ENCODE results near the gene HOXB6. TPM values are rescaled to one million over a fixed set of nuclear protein-coding genes. Genes with fewer than 3 reads are reported as not detected.

Gene HOXB6
- total RNA-seq, 4 donors from 2014 or later, result 0.66 to 5.1 (median 2.9) TPM

GRCh38 chr17:48621410-48622392, 16.9 kb upstream of the HOXB6 start:
- Histone ChIP-seq H3K4me1 (peaks cover 0 to 44% (median 17%) of the 10 kb centered on the region in 4 donors), H3K4me3 (no peak overlapping the region), H3K27me3 (peaks cover 0 to 100% of the 10 kb centered on the region in 2 donors), H3K9me3 (no peaks in the 10 kb centered on the region), H3K27ac (no peak overlapping the region), H3K36me3 (no peaks in the 10 kb centered on the region)
- WGBS, 2 donors, result 27 to 39% methylated on average over 33 to 41 of the region's 41 CpGs
- DNase-seq (ENCODE audit: low spot score in 2 of 2), result no peak
- no peak for TF ChIP-seq CTCF (IDR thresholded peaks at IDR 0.05)

GRCh38 chr17:48620461-48621139, 15.8 kb upstream of the HOXB6 start:
- Histone ChIP-seq H3K27ac (no peak overlapping the region), H3K27me3 (peaks cover 0 to 100% of the 10 kb centered on the region in 2 donors), H3K9me3 (no peaks in the 10 kb centered on the region), H3K4me1 (peaks cover 0 to 33% (median 7%) of the 10 kb centered on the region in 4 donors), H3K4me3 (no peak overlapping the region), H3K36me3 (no peaks in the 10 kb centered on the region)
- 62 to 69% methylated on average over 5 to 6 of the region's 6 CpGs for WGBS, 2 donors
- TF ChIP-seq CTCF (IDR thresholded peaks at IDR 0.05), result no peak
- no peak for TF ChIP-seq EP300 (IDR thresholded peaks at IDR 0.05)
- TF ChIP-seq POLR2A (IDR thresholded peaks at IDR 0.05), result no peak
- DNase-seq (ENCODE audit: low spot score in 2 of 2), result no peak

GRCh38 chr17:48619826-48620449, 15.2 kb upstream of the HOXB6 start:
- no peak for DNase-seq (ENCODE audit: low spot score in 2 of 2)
- no peak for TF ChIP-seq EP300 (IDR thresholded peaks at IDR 0.05)
- TF ChIP-seq POLR2A (IDR thresholded peaks at IDR 0.05), result no peak
- no peak for TF ChIP-seq CTCF (IDR thresholded peaks at IDR 0.05)
- Histone ChIP-seq H3K27ac (no peak overlapping the region), H3K27me3 (peaks cover 0 to 100% of the 10 kb centered on the region in 2 donors), H3K4me1 (peaks cover 0 to 31% (median 2%) of the 10 kb centered on the region in 4 donors), H3K36me3 (no peaks in the 10 kb centered on the region), H3K9me3 (no peaks in the 10 kb centered on the region), H3K4me3 (no peak overlapping the region)
- 47 to 50% methylated on average over 26 to 32 of the region's 32 CpGs for WGBS, 2 donors

GRCh38 chr17:48618256-48618896, 13.6 kb upstream of the HOXB6 start:
- Histone ChIP-seq H3K27ac (no peak overlapping the region), H3K36me3 (no peaks in the 10 kb centered on the region), H3K4me3 (peak overlapping the region in 1 of 4 donors; percentile 30), H3K27me3 (peaks cover 0 to 100% of the 10 kb centered on the region in 2 donors), H3K9me3 (no peaks in the 10 kb centered on the region), H3K4me1 (peaks cover 0 to 40% (median 5%) of the 10 kb centered on the region in 4 donors)
- TF ChIP-seq POLR2A (IDR thresholded peaks at IDR 0.05) (no peak), EP300 (IDR thresholded peaks at IDR 0.05) (peak in 1 of 2 donors; percentile 21), CTCF (IDR thresholded peaks at IDR 0.05) (peak; percentile 91 to 97 (median 95))
- DNase-seq (ENCODE audit: low spot score in 2 of 2), result peak; percentile 83 to 86
- 11 to 13% methylated on average over 25 of the region's 25 CpGs for WGBS, 2 donors
